GM19455 (cell line): ENCODE data around the gene KAZN.
"Not testable (repeated sequence)": the region's sequence is repeated elsewhere in the genome, so short reads cannot be mapped to it uniquely, and the experiment has no call there.

ENCODE experiments used
- ATAC-seq: cut with Tn5 transposase; IDR thresholded peaks from one replicate; pipeline ENCODE4 v1.9.1; 2021; ENCODE audit not compliant: unreplicated experiment

Gene KAZN

DNA sequence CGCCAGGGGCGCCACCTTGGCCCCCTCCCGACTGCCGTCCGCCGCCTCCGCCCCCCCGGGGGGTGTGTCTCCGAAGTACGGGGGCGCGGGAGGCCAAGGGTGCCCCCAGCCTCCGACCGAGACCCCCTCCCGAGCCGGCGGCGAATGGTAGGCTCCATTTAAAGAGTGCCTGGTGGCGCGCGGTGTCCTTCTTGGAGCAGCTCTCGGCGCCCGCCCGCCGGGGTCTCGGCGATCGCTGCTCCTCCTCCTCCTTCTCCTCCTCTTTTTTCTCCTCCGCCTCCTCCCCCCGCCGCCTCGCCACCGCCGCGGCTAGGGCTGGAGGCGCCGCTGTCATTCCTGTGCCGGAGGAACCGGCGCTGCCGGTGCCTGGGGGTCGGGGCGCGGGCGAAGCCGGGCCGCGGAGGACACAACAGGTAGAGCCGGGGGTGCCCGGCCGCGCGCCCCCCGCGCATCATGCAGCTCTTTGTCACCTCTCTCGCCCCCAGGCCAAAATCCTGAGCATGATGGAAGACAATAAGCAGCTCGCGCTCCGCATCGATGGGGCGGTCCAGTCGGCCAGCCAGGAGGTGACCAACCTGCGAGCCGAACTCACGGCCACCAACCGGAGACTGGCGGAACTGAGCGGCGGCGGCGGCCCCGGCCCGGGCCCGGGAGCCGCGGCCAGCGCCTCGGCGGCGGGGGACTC is at the start of gene KAZN:
Gene KAZN, plus strand, starts transcription at position 188 of the 685 bp plus-strand sequence.
- ATAC-seq, result no peak

DNA sequence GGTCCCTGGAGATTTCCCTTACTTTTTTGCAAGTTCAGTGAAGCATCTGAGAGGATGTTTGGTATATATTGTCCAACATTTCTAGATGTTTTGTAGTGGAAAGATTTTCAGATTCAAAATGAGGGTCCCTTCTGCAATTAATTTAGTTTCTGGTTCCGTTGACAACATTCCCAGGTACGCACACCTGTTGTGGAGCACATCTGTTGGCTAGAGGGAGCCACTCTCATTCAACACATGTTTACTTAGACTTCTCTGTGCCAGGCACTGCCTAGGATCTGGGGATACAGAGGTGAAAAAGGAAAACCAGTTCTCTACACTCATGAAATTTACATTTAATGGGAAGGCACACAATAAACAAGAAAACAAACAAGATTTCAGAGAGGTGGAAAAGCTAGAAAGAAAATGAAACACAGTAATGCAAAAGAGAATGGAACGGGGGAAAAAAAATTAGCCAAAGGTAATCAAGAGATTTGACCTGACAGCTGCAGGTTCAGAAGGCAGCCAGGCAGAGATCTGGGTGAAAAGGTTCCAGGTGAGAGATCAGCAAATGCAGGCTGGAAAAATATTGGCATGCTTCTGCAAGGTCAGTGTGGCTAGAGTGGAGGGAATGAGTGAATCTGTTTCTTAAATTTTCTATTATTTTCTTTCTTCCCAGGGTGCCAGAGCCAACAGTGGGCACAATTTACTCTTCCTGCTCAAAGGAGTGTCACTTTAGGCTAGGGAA is 48.4 kb upstream of the KAZN start:
- ATAC-seq, result no peak

- no peak for ATAC-seq
Measured at GRCh38 chr1:14551386-14551785, 47.1 kb upstream of the KAZN start.

DNA sequence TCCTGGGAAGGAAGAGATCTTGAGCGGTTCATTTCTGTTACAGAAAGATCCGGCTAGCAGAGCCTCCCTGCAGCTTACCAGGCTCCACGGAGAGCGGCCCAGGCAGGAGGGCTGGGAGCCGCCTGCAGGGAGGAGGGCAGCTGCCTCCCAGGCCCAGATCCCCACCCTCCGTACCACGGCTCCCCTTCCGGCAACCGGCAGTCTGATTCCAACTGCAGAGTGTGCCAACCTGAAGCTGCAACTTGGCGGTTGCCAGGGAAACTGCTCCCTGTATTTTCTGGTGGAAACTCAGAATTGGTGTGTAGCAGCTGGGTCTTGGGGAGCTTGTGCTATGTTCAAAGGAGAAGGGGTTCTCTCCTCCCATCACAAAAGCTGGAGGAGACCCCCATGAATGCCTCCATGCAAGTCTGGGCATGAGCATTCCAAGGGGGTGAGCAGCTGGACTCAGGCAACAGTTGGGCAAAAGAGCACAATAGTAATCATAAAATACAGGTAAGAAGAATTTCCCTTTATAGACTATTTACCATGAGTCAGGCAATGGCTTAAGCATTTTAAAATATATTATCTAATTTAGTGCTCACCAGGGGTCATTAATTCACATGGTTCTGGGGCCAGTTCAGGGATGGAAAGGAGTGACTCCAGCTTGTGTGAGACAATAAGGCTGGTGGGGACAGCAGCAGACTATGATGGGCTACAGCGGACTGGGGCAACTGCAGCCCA is 46.1 kb upstream of the KAZN start:
- ATAC-seq, result no peak

DNA sequence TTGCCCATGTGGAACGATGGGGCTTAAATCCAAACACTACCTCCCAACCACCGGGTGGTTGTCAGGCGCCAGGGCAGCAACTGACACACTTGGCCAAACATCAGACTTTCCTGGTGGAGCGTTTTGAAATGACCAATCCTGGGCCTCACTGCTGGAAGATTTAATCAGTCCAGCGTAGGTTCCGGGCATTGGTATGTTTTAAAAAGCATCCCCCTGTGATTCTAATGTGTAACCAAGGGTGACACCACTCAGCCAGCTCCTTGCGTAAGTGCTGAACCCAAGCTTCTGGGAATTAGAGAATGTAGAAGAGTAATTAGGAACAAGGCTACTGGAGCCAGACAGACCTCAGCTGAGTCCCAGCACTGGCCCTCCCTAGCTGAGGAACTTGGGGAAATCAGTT is 44.8 kb upstream of the KAZN start:
- no peak for ATAC-seq

GRCh38 chr1:14555091-14555490 is 43.4 kb upstream of the KAZN start:
- no peak for ATAC-seq

- ATAC-seq, result no peak
Measured at GRCh38 chr1:14561014-14561693, 37.3 kb upstream of the KAZN start.

- ATAC-seq, result no peak
Measured at GRCh38 chr1:14565090-14565489, 33.4 kb upstream of the KAZN start.

DNA sequence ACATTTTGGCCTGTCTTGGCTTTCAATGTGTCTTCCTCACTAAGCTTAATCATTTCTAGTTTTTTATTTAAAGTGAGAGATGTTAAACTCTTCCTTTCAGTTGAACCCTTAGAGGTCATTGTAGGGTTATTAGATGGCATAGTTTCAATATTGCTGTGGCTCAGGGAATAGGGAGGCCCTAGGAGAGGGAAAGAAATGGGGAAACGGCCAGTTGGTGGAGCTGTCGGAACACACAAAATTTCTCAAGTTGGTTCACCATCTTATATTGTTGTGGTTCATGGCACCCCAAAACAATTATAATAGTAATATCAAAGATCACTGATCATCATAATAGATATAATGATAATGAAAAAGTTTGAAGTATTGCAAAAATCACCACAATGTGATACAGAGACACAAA is 31.4 kb upstream of the KAZN start:
- no peak for ATAC-seq

DNA sequence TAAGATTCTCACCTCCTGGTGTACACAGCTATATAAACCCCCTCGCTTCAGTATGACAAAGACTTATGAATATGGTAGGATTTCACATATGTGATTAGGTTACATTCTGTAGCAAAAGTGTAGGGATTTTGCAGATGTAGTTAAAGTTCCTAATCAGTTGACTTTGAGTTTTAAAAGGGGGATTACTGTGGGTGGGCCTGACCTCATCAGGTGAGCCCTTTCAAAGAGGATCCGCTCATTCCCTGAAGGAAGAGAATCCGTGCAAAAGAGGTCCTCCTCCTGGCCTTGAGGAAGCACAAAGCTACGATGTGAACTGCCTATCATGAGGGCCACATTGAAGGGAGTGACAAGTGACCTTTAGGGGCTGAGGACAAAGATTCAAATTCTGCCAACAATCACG is 30.6 kb upstream of the KAZN start:
- no peak for ATAC-seq

DNA sequence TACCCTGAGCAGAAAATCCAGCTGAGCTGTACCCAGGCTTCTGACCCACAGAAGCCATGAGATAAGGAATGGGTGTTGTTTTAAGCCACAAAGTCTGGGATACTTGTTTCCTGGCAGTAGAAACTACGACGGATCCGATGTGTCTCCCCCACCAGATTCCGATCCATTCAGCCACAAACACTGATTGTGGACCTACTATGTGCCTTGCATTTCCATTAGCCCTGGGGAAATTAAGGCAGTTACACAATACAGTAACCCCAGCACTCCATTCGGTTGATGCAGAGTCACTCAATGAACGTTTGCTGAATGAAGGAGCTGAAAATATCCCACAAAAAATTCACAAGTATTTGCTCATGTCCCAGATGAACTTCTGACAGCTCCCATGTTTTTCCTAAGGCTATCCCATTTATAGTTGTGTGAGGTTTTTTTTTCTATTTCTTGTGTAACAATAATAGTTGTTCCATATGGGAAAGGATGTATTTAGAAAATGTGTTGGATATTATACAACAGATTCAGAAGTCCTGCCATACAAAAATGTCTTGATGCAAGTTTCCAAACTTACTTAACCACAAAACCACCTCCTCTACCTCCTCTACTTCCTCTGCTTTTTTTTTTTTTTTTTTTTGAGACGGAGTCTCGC is 29.6 kb upstream of the KAZN start:
- no peak for ATAC-seq

GRCh38 chr1:14570514-14570913 is 28.0 kb upstream of the KAZN start:
- ATAC-seq, result no peak

DNA sequence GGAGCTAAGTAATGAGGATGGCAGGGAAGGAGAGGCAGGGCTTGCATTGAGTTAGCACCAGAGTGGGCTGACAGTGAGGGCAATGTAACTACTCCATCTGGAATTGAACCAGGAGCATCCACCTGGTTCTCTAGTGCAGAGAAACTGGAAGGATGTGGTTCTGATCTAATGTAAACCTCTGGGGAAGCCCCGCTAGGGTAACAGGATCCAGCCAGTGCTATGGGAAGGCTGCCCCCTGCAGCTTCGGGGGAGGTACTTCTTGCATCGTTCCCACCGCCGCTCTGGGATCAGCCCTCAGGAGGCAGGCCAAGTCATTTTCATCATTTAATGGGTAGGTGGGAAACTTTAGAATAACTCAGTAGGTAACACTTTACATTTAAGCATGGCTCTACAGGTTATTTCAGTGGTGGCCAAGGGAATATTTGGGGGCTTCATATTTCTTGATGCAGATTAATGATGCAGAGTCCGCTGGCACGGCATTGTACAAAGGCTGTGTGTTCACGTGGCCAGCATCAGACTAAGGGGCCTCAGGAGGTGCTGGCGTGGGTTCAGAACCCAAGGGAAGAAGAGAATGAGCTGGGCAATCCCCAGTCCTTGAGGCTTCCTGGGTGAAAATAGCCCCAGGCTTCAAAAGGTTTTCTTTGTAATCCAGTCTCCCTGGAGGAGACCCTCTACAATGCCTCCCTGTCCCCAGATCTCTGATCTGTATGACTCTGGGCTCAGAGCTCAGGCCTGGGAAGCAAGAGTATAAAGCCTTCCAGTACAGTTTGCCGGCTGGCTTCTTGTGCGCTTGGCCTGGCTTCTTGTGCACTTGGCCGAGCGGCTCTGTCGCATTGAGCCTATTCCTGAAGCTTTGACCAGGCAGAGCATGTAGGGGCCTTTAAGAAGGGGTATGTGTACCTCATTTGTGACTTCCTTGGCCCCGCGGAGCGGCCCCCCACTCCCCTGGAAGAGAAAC is 26.4 kb upstream of the KAZN start:
- ATAC-seq, result no peak

GRCh38 chr1:14572861-14573260 is 25.6 kb upstream of the KAZN start:
- no peak for ATAC-seq

DNA sequence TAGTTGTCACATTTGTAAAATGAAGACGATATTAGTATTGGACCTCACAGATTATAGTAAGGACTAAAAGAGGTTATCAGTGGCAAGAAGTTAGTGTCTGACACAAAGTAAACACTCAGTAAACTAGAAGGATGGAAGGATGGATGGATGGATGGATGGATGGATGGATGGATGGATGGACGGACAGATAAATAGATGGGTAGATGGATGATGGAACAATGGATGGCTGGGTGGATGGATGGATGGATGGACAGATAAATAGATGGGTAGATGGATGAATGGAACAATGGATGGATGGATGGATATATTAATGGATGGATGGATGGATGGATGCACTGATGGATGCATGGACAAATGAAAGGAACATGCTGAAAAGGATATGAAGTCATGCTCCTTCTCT is 22.3 kb upstream of the KAZN start:
- ATAC-seq, result no peak

DNA sequence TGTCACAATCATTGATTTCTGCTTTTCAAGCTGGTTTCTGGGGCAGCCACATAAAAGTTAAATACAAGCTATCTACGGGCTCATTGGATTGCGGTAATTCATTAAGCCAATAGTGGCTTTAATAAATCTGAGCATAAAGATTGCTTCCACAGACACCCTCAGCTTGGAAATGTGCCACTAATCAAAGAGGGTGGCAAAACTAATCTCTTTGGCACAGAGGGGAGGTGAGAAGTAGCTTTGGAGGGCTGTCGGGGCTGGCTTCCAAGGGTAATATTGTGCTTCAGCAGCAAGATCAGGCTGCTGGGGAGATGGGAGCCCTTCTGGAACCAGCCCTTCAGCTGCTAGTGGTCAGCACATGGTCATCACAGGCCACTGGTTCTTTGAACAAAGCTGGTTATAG is 21.2 kb upstream of the KAZN start:
- no peak for ATAC-seq

GRCh38 chr1:14578156-14578555 is 20.3 kb upstream of the KAZN start:
- ATAC-seq, result no peak

DNA sequence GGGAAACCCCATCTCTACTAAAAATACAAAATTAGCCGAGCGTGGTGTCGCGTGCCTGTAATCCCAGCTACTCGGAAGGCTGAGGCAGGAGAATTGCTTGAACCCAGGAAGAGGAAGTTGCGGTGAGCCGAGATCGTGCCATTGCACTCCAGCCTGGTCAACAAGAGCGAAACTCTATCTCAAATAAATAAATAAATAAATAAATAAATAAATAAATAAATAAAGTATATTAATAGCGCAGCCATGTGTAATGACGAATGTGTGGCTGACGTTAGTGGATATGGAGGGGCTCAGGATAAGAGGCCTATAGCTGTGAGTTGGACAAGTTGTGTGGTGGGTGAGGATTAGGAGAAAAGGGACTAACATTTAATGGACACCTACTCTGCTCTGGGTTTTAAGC is 18.2 kb upstream of the KAZN start:
- ATAC-seq, result not testable (repeated sequence)

DNA sequence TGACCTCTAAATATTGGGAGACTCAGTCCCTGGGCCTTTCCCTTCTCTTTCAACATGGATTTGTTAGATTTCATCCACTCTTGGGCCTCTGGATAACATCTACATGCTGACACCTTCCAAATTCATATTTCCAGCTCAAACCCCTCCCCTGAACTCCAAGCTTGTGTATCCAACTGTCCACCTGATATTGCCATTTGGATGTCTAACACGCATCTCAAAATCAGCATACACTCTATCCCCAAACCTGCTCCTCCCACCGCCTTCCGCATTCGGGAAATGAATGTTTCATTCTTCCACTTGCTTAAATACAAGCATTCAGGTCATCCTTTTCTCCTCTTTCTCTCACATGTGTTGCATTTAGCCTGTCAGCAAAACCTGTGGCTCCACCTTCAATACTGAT is 17.5 kb upstream of the KAZN start:
- ATAC-seq, result no peak

DNA sequence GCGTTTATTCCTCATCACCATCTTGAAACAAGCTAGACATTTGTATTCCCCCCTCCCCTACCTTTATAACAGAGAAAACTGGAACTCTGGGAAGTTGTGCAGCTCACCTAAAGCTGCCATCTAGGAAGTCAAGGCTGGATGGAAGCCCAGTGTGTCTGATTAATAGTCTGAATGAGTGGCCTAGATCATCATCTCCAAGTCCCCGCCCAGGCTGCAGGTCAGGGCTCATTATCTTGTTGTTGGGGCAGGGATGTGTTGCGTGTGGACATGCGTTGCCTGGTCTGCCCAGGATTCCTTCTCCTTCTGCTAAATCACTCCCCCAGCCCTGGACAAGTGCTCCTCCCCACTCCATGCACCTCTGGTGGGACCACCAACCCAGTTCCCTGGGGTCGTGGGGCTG is 14.7 kb upstream of the KAZN start:
- no peak for ATAC-seq
